GM06990 (cell line): ENCODE measurements around the gene COX17.
"Not testable (repeated sequence)": the region's sequence is repeated elsewhere in the genome, so short reads cannot be mapped to it uniquely, and the experiment has no call there.

Source experiments
- DNase-seq: peaks from one replicate; pipeline ENCODE4 v3.0.0-alpha.2; 2011; ENCODE audit not compliant: insufficient read length; ENCODE audit errors: extremely low read depth
- H3K27me3 ChIP-seq: replicated peaks from 2 replicates; pipeline ENCODE4 v1.6.0; 2011; ENCODE audit warnings: low read length; ENCODE audit not compliant: control insufficient read depth, insufficient read depth
- H3K36me3 ChIP-seq: 2 replicates; pipeline ENCODE4 v1.5.1; 2011; ENCODE audit warnings: low read length; ENCODE audit not compliant: control insufficient read depth, insufficient read depth
- H3K4me3 ChIP-seq: replicated peaks from 2 replicates; pipeline ENCODE4 v1.5.1; 2011; ENCODE audit warnings: low read depth, mild to moderate bottlenecking, control low read depth, low read length
- CTCF ChIP-seq: IDR thresholded peaks from 2 replicates; pipeline ENCODE4 v1.5.1; 2011; ENCODE audit warnings: low read length, control low read depth, mild to moderate bottlenecking, inconsistent platforms; ENCODE audit not compliant: insufficient read depth, poor library complexity, severe bottlenecking

COX17 gene

GRCh38 chr3:119697394-119697793, 20.2 kb upstream of the COX17 start:
- TF ChIP-seq CTCF: no peak
- H3K27me3 ChIP-seq: no peaks in the 10 kb centered on the region
- no peaks in the 10 kb centered on the region for H3K36me3 ChIP-seq
- DNase-seq: peak; percentile 67
- H3K4me3 ChIP-seq: no peak overlapping the region

GRCh38 chr3:119695480-119695879, 18.3 kb upstream of the COX17 start:
- no peak for TF ChIP-seq CTCF
- Histone ChIP-seq H3K4me3 (no peak overlapping the region), H3K27me3 (no peaks in the 10 kb centered on the region), H3K36me3 (no peaks in the 10 kb centered on the region)
- DNase-seq: no peak

- no peak overlapping the region for H3K4me3 ChIP-seq
- no peaks in the 10 kb centered on the region for H3K27me3 ChIP-seq
- no peaks in the 10 kb centered on the region for H3K36me3 ChIP-seq
- no peak for DNase-seq
- TF ChIP-seq CTCF: peak; percentile 31
Measured at GRCh38 chr3:119690043-119690656, 12.9 kb upstream of the COX17 start.

GRCh38 chr3:119683421-119683820, 6.2 kb upstream of the COX17 start:
- TF ChIP-seq CTCF: no peak
- H3K36me3 ChIP-seq: no peaks in the 10 kb centered on the region
- H3K27me3 ChIP-seq: no peaks in the 10 kb centered on the region
- no peak for DNase-seq
- no peak overlapping the region for H3K4me3 ChIP-seq

- DNase-seq: no peak
- Histone ChIP-seq H3K36me3 (no peaks in the 10 kb centered on the region), H3K27me3 (no peaks in the 10 kb centered on the region), H3K4me3 (no peak overlapping the region)
- peak; percentile 61 for TF ChIP-seq CTCF
Measured at GRCh38 chr3:119681279-119681678, 4.1 kb upstream of the COX17 start.

GRCh38 chr3:119679874-119680273, 2.7 kb upstream of the COX17 start:
- no peak for DNase-seq
- Histone ChIP-seq H3K36me3 (no peaks in the 10 kb centered on the region), H3K27me3 (no peaks in the 10 kb centered on the region), H3K4me3 (no peak overlapping the region)
- TF ChIP-seq CTCF: no peak

GRCh38 chr3:119678209-119678608, 1.0 kb upstream of the COX17 start:
- H3K27me3 ChIP-seq, H3K36me3 ChIP-seq, H3K4me3 ChIP-seq, DNase-seq: not testable (repeated sequence)
